HepG2 (cell line): Measurements from ENCODE around the gene GRPEL2. TPM values are rescaled to one million over a fixed set of nuclear protein-coding genes. Genes with fewer than 3 reads are reported as not detected.

Experiments used
- CBX5 ChIP-seq: sonication (generic); formaldehyde crosslinking; IDR thresholded peaks from 2 replicates; pipeline ENCODE4 v1.4.0; 2020; ENCODE audit warnings: missing genetic modification reagents, borderline replicate concordance
- DDIT3 ChIP-seq: sonication (generic); formaldehyde crosslinking; IDR thresholded peaks from 2 replicates; pipeline ENCODE4 v1.4.0; 2020; ENCODE audit warnings: mild to moderate bottlenecking, missing genetic modification reagents
- KDM1A ChIP-seq: IDR thresholded peaks from 2 replicates; pipeline ENCODE4 v1.6.1; 2016; ENCODE audit warnings: missing compliant biosample characterization
- KLF12 ChIP-seq: sonication (generic); formaldehyde crosslinking; IDR thresholded peaks from 2 replicates; pipeline ENCODE4 v1.4.0; 2020; ENCODE audit warnings: missing genetic modification reagents, borderline replicate concordance
- KLF13 ChIP-seq: sonication (generic); formaldehyde crosslinking; IDR thresholded peaks from 2 replicates; pipeline ENCODE4 v1.4.0; 2020; ENCODE audit warnings: mild to moderate bottlenecking, missing genetic modification reagents
- MTA1 ChIP-seq: sonication (generic); formaldehyde crosslinking; IDR thresholded peaks from 2 replicates; pipeline ENCODE4 v1.4.0; 2020; ENCODE audit warnings: missing genetic modification reagents, mild to moderate bottlenecking, borderline replicate concordance
- NCOA2 ChIP-seq: sonication (generic); formaldehyde crosslinking; IDR thresholded peaks from 2 replicates; pipeline ENCODE4 v1.8.0; 2022; ENCODE audit warnings: inconsistent platforms
- PAXIP1 ChIP-seq: sonication (generic); formaldehyde crosslinking; conservative IDR thresholded peaks from 2 replicates; pipeline ENCODE4 v1.4.0; 2020; ENCODE audit warnings: mild to moderate bottlenecking, missing genetic modification reagents, moderate library complexity
- SMAD1 ChIP-seq: sonication (generic); formaldehyde crosslinking; IDR thresholded peaks from 2 replicates; pipeline ENCODE4 v1.4.0; 2020; ENCODE audit warnings: missing genetic modification reagents, low read depth, mild to moderate bottlenecking, borderline replicate concordance
- SMYD3 ChIP-seq: sonication (generic); formaldehyde crosslinking; IDR thresholded peaks from 2 replicates; pipeline ENCODE4 v1.8.1; 2023; ENCODE audit warnings: mild to moderate bottlenecking, missing genetic modification reagents
- SOX13 ChIP-seq, 3 experiments: fragments of 450-650 bp in 1 of 3; sonication (generic) in 1 of 3; formaldehyde crosslinking in 1 of 3; IDR thresholded peaks in 2 of 3; conservative IDR thresholded peaks in 1 of 3; 2 replicates each; pipeline versions ENCODE4 v1.5.0 to v1.6.1; 2016 to 2020; ENCODE audit warnings: antibody characterized with exemption in 1 of 3, mild to moderate bottlenecking in 1 of 3, missing compliant biosample characterization in 1 of 3, missing genetic modification reagents in 1 of 3, moderate library complexity in 1 of 3
- SOX6 ChIP-seq, 2 experiments: fragments of 450-650 bp in 1 of 2; sonication (generic) in 1 of 2; formaldehyde crosslinking in 1 of 2; IDR thresholded peaks; 2 replicates each; pipeline versions ENCODE4 v1.4.0 to v1.6.1; 2017 to 2020; ENCODE audit warnings: antibody characterized with exemption in 1 of 2, mild to moderate bottlenecking in 1 of 2, missing genetic modification reagents in 1 of 2
- THAP11 ChIP-seq: IDR thresholded peaks from 2 replicates; pipeline ENCODE4 v1.6.1; 2016; ENCODE audit warnings: missing biosample characterization, missing genetic modification reagents
- ZEB1 ChIP-seq: IDR thresholded peaks from 2 replicates; pipeline ENCODE4 v1.6.1; 2012; ENCODE audit warnings: mild to moderate bottlenecking, low read depth, inconsistent platforms; ENCODE audit not compliant: insufficient replicate concordance
- ZMYM4 ChIP-seq: sonication (generic); formaldehyde crosslinking; IDR thresholded peaks from 2 replicates; pipeline ENCODE4 v1.8.1; 2023; ENCODE audit warnings: mild to moderate bottlenecking, missing genetic modification reagents
- ZNF24 ChIP-seq: fragments of 450-650 bp; IDR thresholded peaks from 2 replicates; pipeline ENCODE4 v1.6.1; 2017; ENCODE audit warnings: antibody characterized with exemption, mild to moderate bottlenecking
- ZNF263 ChIP-seq: sonication (generic); formaldehyde crosslinking; IDR thresholded peaks from 2 replicates; pipeline ENCODE4 v1.4.0; 2020; ENCODE audit warnings: missing genetic modification reagents
- ZNF558 ChIP-seq: sonication (generic); formaldehyde crosslinking; IDR thresholded peaks from 2 replicates; pipeline ENCODE4 v1.9.0; 2022; ENCODE audit warnings: mild to moderate bottlenecking, missing genetic modification reagents, borderline replicate concordance
- polyA plus RNA-seq, 8 experiments: library from polyadenylated mRNA; depleted of rRNA in 3 of 8; stranded (reverse) in 7 of 8; unstranded in 1 of 8; fragments of >200 nt; fragmentation: Illumina TruSeq in 4 of 8; extraction: Trizol in 4 of 8; gene quantifications; 2 replicates each; pipeline versions ENCODE4 v1.2.1 to v1.2.3, GENCODE V29; 2011 to 2016; ENCODE audit warnings: low read depth in 4 of 8, missing spikeins in 1 of 8, mixed read lengths in 1 of 8; ENCODE audit not compliant: insufficient read depth in 1 of 8
- total RNA-seq, 5 experiments: library from RNA; depleted of rRNA; stranded (reverse); fragments of >200 nt; fragmentation: Illumina TruSeq; extraction: Trizol; gene quantifications; 2 replicates each; pipeline ENCODE4 v1.2.3, GENCODE V29; 2016; ENCODE audit warnings: low read depth in 1 of 5
- TF ChIP-seq, protein P1 (sequence below): sonication (generic); formaldehyde crosslinking; IDR thresholded peaks from 2 replicates; pipeline ENCODE4 v1.4.0; 2020; ENCODE audit warnings: low read depth, mild to moderate bottlenecking, missing genetic modification reagents
- TF ChIP-seq, protein P2 (sequence below): sonication (generic); IDR thresholded peaks from 2 replicates; pipeline ENCODE4 v1.6.1; 2016; ENCODE audit warnings: low read depth, borderline replicate concordance
- TF ChIP-seq, protein P3 (sequence below), 2 experiments: sonication (generic) in 1 of 2; formaldehyde crosslinking in 1 of 2; IDR thresholded peaks; 2 replicates each; pipeline versions ENCODE4 v1.4.0 to v1.6.1; 2018 to 2020; ENCODE audit warnings: missing genetic modification reagents in 2 of 2, borderline replicate concordance in 1 of 2, low read depth in 1 of 2, mild to moderate bottlenecking in 1 of 2, missing biosample characterization in 1 of 2

Gene GRPEL2
- total and polyA plus RNA-seq, 2 of the 13 experiments (the other 11 are each of a cell fraction or from before 2014, with no cell fraction given): 13.1 to 16.6 TPM

DNA sequence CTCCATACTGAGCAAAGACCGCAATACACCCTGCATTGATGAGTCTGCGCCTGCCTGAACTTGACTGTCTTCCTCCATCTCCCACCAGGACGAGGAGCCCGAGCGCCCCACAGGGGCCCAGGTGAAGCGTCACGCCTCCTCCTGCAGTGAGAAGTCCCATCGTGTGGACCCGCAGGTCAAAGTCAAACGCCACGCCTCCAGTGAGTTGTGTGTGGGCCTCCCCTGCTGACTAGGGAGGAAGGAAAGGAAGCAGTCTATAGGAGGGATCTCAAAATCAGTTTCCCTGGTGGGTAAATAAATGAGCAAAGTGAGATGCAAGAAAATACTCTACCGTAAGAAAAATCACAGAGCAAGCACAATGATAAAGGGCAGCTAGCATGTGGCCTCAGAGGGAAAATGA, 22.8 kb upstream of the GRPEL2 start (continued):
- TF ChIP-seq, protein P1, sequence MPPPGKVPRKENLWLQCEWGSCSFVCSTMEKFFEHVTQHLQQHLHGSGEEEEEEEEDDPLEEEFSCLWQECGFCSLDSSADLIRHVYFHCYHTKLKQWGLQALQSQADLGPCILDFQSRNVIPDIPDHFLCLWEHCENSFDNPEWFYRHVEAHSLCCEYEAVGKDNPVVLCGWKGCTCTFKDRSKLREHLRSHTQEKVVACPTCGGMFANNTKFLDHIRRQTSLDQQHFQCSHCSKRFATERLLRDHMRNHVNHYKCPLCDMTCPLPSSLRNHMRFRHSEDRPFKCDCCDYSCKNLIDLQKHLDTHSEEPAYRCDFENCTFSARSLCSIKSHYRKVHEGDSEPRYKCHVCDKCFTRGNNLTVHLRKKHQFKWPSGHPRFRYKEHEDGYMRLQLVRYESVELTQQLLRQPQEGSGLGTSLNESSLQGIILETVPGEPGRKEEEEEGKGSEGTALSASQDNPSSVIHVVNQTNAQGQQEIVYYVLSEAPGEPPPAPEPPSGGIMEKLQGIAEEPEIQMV (CRISPR knock-in tag): peak; percentile 61; the same call in 1 of the 2 replicates
- TF ChIP-seq KLF13 (CRISPR knock-in tag): no peak
- TF ChIP-seq MTA1: peak; percentile 93
- TF ChIP-seq SMYD3 (CRISPR knock-in tag): no peak
- peak; percentile 46; the same call in 1 of the 2 replicates for TF ChIP-seq NCOA2
- TF ChIP-seq ZEB1: peak; percentile 52
- TF ChIP-seq, protein P2, sequence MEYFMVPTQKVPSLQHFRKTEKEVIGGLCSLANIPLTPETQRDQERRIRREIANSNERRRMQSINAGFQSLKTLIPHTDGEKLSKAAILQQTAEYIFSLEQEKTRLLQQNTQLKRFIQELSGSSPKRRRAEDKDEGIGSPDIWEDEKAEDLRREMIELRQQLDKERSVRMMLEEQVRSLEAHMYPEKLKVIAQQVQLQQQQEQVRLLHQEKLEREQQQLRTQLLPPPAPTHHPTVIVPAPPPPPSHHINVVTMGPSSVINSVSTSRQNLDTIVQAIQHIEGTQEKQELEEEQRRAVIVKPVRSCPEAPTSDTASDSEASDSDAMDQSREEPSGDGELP: peak; percentile 41; the same call in 1 of the 2 replicates
- TF ChIP-seq SMAD1: no peak
- no peak for TF ChIP-seq ZNF558 (CRISPR knock-in tag)
- peak; percentile 57; the same call in 1 of the 2 replicates for TF ChIP-seq KDM1A (CRISPR knock-in tag)
- no peak for TF ChIP-seq ZNF24
- TF ChIP-seq, protein P3, sequence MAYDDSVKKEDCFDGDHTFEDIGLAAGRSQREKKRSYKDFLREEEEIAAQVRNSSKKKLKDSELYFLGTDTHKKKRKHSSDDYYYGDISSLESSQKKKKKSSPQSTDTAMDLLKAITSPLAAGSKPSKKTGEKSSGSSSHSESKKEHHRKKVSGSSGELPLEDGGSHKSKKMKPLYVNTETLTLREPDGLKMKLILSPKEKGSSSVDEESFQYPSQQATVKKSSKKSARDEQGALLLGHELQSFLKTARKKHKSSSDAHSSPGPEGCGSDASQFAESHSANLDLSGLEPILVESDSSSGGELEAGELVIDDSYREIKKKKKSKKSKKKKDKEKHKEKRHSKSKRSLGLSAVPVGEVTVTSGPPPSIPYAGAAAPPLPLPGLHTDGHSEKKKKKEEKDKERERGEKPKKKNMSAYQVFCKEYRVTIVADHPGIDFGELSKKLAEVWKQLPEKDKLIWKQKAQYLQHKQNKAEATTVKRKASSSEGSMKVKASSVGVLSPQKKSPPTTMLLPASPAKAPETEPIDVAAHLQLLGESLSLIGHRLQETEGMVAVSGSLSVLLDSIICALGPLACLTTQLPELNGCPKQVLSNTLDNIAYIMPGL (CRISPR knock-in tag; IDR thresholded peaks at IDR 0.05; ENCODE audit: borderline replicate concordance in 1 of 2, low read depth in 1 of 2): peak; percentile 36 to 45; a peak in 2 of 4 replicates
- TF ChIP-seq SOX13 (IDR thresholded peaks at IDR 0.05): no peak
- peak in 1 of 2 experiments; percentile 47; a peak in 1 of 4 replicates for TF ChIP-seq SOX13 (CRISPR knock-in tag; conservative IDR thresholded peaks at IDR 0.05 in 1 of 2, IDR thresholded peaks at IDR 0.05 in 1 of 2)
- TF ChIP-seq CBX5: no peak
- TF ChIP-seq ZMYM4 (CRISPR knock-in tag): peak; percentile 74
- peak; percentile 92 for TF ChIP-seq PAXIP1 (CRISPR knock-in tag)
- peak; percentile 63; the same call in 1 of the 2 replicates for TF ChIP-seq ZNF263 (CRISPR knock-in tag)
- TF ChIP-seq DDIT3 (CRISPR knock-in tag): no peak
- TF ChIP-seq KLF12 (CRISPR knock-in tag): no peak
- TF ChIP-seq THAP11 (CRISPR knock-in tag): peak; percentile 35; the same call in 1 of the 2 replicates
- no peak for TF ChIP-seq SOX6 (IDR thresholded peaks at IDR 0.05)
- TF ChIP-seq SOX6 (CRISPR knock-in tag; IDR thresholded peaks at IDR 0.05): peak; percentile 50; the same call in 1 of the 2 replicates
